GM10248 (cell line): ENCODE measurements around the gene METTL25B.

Experiments
- CTCF ChIA-PET: fragments of 300-600 bp; sonication (Branson Sonifier 250); formaldehyde crosslinking; extraction: SDS; loops from one replicate; lab custom pipeline; 2021; ENCODE audit warnings: antibody characterized with exemption; lab: Yijun Ruan, JAX
- POLR2A ChIA-PET: fragments of 350-650 bp; sonication (Branson Sonifier 250); formaldehyde crosslinking; extraction: SDS; loops from one replicate; lab custom pipeline; 2020; ENCODE audit warnings: antibody characterized with exemption; lab: Yijun Ruan, JAX
- DNase-seq: peaks from one replicate; pipeline ENCODE4 v3.0.0; 2012; ENCODE audit errors: extremely low spot score
- CTCF ChIP-seq: IDR thresholded peaks from 2 replicates; pipeline ENCODE4 v1.5.1; 2012; ENCODE audit warnings: mild to moderate bottlenecking, low read depth; ENCODE audit errors: extremely low read depth, missing control alignments, control extremely low read depth

The METTL25B gene

GRCh38 chr1:156727926-156728598 is at the start of gene METTL25B:
Gene METTL25B, plus strand, starts transcription at chr1:156728469. Its CDS starts 636 bp downstream, at chr1:156729105.
- ChIA-PET POLR2A (interaction anchor here (0.5 to 2.0 kb wide), 6 partner anchors 12 to 132 kb away, joined by 4 to 11 read pairs (median 4); partner anchors contain the start of gene MRPL24), CTCF (interaction anchor here (0.8 to 8.2 kb wide), 21 partner anchors 8 to 163 kb away, joined by 3 to 345 read pairs (median 18); partner anchors contain the start of genes CRABP2, HAPLN2, HDGF and INSRR)
- DNase-seq = peak; percentile 83
- no peak for TF ChIP-seq CTCF

- ChIA-PET CTCF (interaction anchor here (0.8 to 25.5 kb wide), 7 partner anchors 10 to 56 kb away, joined by 3 to 597 read pairs (median 97); partner anchors contain the start of genes CRABP2, ISG20L2 and METTL25B), POLR2A (no interaction called here)
- TF ChIP-seq CTCF = no peak
- DNase-seq = no peak
Measured at GRCh38 chr1:156680056-156680455, 48.2 kb upstream of the METTL25B start.

- TF ChIP-seq CTCF = no peak
- POLR2A ChIA-PET = no interaction called here
- CTCF ChIA-PET = interaction anchor here (0.8 to 25.5 kb wide), 9 partner anchors 8 to 178 kb away, joined by 3 to 597 read pairs (median 97); partner anchors contain the start of genes CRABP2, ISG20L2 and METTL25B
- no peak for DNase-seq
Measured at GRCh38 chr1:156681196-156681960, 46.9 kb upstream of the METTL25B start.

- ChIA-PET POLR2A (no interaction called here), CTCF (interaction anchor here (1.0 to 25.5 kb wide), 8 partner anchors 7 to 177 kb away, joined by 3 to 597 read pairs (median 58); partner anchors contain the start of genes CRABP2, ISG20L2 and METTL25B)
Measured at GRCh38 chr1:156682166-156682890, 45.9 kb upstream of the METTL25B start.

GRCh38 chr1:156684227-156684782 is 44.0 kb upstream of the METTL25B start:
- TF ChIP-seq CTCF = no peak
- ChIA-PET POLR2A (no interaction called here), CTCF (interaction anchor here (1.1 to 25.5 kb wide), 8 partner anchors 23 to 207 kb away, joined by 3 to 597 read pairs (median 60); partner anchors contain the start of genes CRABP2, ISG20L2, METTL25B and NTRK1)
- DNase-seq = no peak

More at GRCh38 chr1:156682166-156682890, 45.9 kb upstream of the METTL25B start:
- no peak for TF ChIP-seq CTCF
- no peak for DNase-seq
